Adipocyte (in vitro differentiated cells): ENCODE data around the gene SARS2.

Source experiments
- DNase-seq: peaks from one replicate; pipeline ENCODE4 v3.0.0-alpha.2; 2015; ENCODE audit warnings: low read depth
- H3K27me3 ChIP-seq: replicated peaks from 2 replicates; pipeline ENCODE4 v1.7.0; 2013; ENCODE audit warnings: mild to moderate bottlenecking, low read length, moderate library complexity; ENCODE audit not compliant: control insufficient read depth, insufficient read depth
- H3K36me3 ChIP-seq: 2 replicates; pipeline ENCODE4 v1.7.0; 2013; ENCODE audit warnings: low read length, mild to moderate bottlenecking, moderate library complexity; ENCODE audit not compliant: control insufficient read depth, insufficient read depth, severe bottlenecking
- H3K4me1 ChIP-seq: 2 replicates; pipeline ENCODE4 v1.7.0; 2013; ENCODE audit warnings: mild to moderate bottlenecking, low read length, moderate library complexity; ENCODE audit not compliant: control insufficient read depth, insufficient read depth
- H3K4me3 ChIP-seq: 2 replicates; pipeline ENCODE4 v1.7.0; 2013; ENCODE audit warnings: mild to moderate bottlenecking, low read length, moderate library complexity
- H3K9ac ChIP-seq: 2 replicates; pipeline ENCODE4 v1.7.0; 2013; ENCODE audit warnings: mild to moderate bottlenecking, low read length, moderate library complexity
- H3K9me3 ChIP-seq: 2 replicates; pipeline ENCODE4 v1.7.0; 2013; ENCODE audit warnings: mild to moderate bottlenecking, low read length, moderate library complexity; ENCODE audit not compliant: control insufficient read depth

SARS2 gene

GRCh38 chr19:38869160-38869835 is 61.3 kb downstream of the SARS2 start:
- DNase-seq = no peak
- Histone ChIP-seq H3K36me3 (no peaks in the 10 kb centered on the region), H3K4me3 (peak overlapping the region; percentile 77), H3K9ac (peak overlapping the region; percentile 56), H3K9me3 (no peaks in the 10 kb centered on the region), H3K4me1 (peaks cover 8% of the 10 kb centered on the region), H3K27me3 (peaks cover 8% of the 10 kb centered on the region)

DNA sequence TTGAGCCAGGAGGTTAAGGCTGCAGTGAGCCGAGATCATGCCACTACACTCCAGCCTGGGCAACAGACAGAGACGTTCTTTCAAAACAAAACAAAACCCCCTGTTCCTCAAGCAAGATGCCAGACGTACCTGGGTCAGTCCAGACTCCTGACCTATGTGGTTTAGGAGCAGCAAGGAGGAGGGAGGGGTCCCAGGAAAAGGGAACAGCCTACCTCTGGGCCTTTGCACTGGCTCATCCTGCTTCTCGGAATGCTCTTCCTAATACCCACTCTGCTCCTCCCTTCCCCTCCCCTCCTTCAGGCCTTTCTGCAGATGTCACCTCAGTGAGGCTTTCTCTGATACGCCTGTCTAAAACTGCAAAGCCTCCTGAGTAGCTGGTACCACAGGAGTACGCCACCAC is 62.0 kb downstream of the SARS2 start:
- no peak overlapping the region for H3K4me3 ChIP-seq
- H3K9me3 ChIP-seq = no peaks in the 10 kb centered on the region
- H3K27me3 ChIP-seq = peaks cover 8% of the 10 kb centered on the region
- H3K9ac ChIP-seq = no peak overlapping the region
- DNase-seq = no peak
- no peaks in the 10 kb centered on the region for H3K36me3 ChIP-seq
- peaks cover 8% of the 10 kb centered on the region for H3K4me1 ChIP-seq

DNA sequence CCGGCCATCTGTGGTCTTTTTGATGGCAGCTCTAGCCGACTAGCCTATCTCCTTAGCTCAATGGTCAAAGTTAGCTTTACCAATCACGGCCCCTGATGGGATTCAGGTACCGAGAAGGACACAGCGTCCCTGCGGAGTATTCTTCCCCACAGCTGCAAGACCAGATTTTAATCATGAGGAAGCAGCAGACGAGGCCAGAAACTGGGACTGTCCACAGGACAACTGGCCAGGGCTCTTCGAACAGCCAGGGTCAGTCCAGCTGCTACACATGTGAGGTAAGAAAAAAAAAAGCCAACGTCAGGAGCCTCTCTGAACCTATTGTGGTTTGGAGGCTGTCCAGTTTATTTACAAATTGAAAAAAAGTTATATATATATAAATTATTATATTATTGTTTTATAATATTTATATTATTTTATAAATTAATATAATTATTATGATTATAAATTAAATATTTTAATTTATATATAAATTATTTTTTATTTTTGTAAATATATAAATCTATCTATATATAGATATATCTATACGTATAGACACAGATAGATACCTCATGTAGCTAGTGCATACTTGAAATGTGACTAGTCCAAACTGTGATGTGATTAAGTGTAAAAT is 63.3 kb downstream of the SARS2 start:
- peaks cover 8% of the 10 kb centered on the region for H3K27me3 ChIP-seq
- no peak overlapping the region for H3K4me3 ChIP-seq
- peaks cover 17% of the 10 kb centered on the region for H3K4me1 ChIP-seq
- no peaks in the 10 kb centered on the region for H3K36me3 ChIP-seq
- DNase-seq = no peak
- H3K9me3 ChIP-seq = no peaks in the 10 kb centered on the region
- H3K9ac ChIP-seq = no peak overlapping the region
